WTC11 (cell line): Measurements from ENCODE around the gene GALNT17.

Experiments
- NFE2L1 ChIP-seq: sonication (generic); formaldehyde crosslinking; IDR thresholded peaks from 2 replicates; pipeline ENCODE4 v1.8.1; 2023; ENCODE audit warnings: missing genetic modification reagents
- NFYB ChIP-seq: sonication (generic); formaldehyde crosslinking; conservative IDR thresholded peaks from 2 replicates; pipeline ENCODE4 v1.8.0; 2022; ENCODE audit warnings: low read depth, missing genetic modification reagents
- TF ChIP-seq, protein P1 (sequence below): fragments of 200-600 bp; IDR thresholded peaks from 2 replicates; pipeline ENCODE4 v1.8.0; 2022; ENCODE audit warnings: antibody characterized with exemption
- TF ChIP-seq, protein P2 (sequence below): sonication (generic); formaldehyde crosslinking; IDR thresholded peaks from 2 replicates; pipeline ENCODE4 v1.8.0; 2022; ENCODE audit warnings: missing genetic modification reagents
- TF ChIP-seq, protein P3 (sequence below): sonication (generic); formaldehyde crosslinking; IDR thresholded peaks from 2 replicates; pipeline ENCODE4 v1.8.0; 2022; ENCODE audit warnings: mild to moderate bottlenecking, missing genetic modification reagents

DNA sequence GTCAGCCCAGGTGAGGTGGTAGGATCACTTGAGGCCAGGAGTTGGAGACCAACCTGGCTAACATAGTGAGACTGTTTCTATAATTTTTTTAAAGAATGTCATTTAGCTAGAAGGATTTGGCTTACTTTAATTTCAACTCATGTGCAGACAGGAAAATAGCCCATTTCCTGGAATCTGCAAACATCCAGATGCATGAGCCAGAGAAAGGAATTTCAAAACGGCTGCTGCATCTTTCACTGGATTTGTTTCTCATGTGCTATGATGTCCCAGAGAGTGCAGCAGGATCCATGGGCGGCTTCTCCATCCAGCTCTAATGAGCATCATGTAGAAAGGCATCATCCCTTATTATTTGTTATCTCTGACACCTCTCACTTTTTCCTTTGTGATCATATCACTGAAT is 149.3 kb downstream of the GALNT17 start:
- TF ChIP-seq, protein P1, sequence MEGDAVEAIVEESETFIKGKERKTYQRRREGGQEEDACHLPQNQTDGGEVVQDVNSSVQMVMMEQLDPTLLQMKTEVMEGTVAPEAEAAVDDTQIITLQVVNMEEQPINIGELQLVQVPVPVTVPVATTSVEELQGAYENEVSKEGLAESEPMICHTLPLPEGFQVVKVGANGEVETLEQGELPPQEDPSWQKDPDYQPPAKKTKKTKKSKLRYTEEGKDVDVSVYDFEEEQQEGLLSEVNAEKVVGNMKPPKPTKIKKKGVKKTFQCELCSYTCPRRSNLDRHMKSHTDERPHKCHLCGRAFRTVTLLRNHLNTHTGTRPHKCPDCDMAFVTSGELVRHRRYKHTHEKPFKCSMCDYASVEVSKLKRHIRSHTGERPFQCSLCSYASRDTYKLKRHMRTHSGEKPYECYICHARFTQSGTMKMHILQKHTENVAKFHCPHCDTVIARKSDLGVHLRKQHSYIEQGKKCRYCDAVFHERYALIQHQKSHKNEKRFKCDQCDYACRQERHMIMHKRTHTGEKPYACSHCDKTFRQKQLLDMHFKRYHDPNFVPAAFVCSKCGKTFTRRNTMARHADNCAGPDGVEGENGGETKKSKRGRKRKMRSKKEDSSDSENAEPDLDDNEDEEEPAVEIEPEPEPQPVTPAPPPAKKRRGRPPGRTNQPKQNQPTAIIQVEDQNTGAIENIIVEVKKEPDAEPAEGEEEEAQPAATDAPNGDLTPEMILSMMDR, result no peak
- TF ChIP-seq, protein P2, sequence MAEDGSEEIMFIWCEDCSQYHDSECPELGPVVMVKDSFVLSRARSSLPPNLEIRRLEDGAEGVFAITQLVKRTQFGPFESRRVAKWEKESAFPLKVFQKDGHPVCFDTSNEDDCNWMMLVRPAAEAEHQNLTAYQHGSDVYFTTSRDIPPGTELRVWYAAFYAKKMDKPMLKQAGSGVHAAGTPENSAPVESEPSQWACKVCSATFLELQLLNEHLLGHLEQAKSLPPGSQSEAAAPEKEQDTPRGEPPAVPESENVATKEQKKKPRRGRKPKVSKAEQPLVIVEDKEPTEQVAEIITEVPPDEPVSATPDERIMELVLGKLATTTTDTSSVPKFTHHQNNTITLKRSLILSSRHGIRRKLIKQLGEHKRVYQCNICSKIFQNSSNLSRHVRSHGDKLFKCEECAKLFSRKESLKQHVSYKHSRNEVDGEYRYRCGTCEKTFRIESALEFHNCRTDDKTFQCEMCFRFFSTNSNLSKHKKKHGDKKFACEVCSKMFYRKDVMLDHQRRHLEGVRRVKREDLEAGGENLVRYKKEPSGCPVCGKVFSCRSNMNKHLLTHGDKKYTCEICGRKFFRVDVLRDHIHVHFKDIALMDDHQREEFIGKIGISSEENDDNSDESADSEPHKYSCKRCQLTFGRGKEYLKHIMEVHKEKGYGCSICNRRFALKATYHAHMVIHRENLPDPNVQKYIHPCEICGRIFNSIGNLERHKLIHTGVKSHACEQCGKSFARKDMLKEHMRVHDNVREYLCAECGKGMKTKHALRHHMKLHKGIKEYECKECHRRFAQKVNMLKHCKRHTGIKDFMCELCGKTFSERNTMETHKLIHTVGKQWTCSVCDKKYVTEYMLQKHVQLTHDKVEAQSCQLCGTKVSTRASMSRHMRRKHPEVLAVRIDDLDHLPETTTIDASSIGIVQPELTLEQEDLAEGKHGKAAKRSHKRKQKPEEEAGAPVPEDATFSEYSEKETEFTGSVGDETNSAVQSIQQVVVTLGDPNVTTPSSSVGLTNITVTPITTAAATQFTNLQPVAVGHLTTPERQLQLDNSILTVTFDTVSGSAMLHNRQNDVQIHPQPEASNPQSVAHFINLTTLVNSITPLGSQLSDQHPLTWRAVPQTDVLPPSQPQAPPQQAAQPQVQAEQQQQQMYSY (CRISPR knock-in tag), result no peak
- TF ChIP-seq, protein P3, sequence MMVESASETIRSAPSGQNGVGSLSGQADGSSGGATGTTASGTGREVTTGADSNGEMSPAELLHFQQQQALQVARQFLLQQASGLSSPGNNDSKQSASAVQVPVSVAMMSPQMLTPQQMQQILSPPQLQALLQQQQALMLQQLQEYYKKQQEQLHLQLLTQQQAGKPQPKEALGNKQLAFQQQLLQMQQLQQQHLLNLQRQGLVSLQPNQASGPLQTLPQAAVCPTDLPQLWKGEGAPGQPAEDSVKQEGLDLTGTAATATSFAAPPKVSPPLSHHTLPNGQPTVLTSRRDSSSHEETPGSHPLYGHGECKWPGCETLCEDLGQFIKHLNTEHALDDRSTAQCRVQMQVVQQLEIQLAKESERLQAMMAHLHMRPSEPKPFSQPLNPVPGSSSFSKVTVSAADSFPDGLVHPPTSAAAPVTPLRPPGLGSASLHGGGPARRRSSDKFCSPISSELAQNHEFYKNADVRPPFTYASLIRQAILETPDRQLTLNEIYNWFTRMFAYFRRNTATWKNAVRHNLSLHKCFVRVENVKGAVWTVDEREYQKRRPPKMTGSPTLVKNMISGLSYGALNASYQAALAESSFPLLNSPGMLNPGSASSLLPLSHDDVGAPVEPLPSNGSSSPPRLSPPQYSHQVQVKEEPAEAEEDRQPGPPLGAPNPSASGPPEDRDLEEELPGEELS (CRISPR knock-in tag), result no peak
- no peak for TF ChIP-seq NFYB (CRISPR knock-in tag)
- TF ChIP-seq NFE2L1 (CRISPR knock-in tag), result no peak
